SK-N-SH (cell line): ENCODE measurements around the gene CD46.

Experiments used
- ELF1 ChIP-seq: IDR thresholded peaks from 2 replicates; pipeline ENCODE4 v1.4.0; 2012
- FOXJ3 ChIP-seq: sonication (generic); formaldehyde crosslinking; IDR thresholded peaks from 2 replicates; pipeline ENCODE4 v1.5.1; 2020; ENCODE audit warnings: mild to moderate bottlenecking, missing genetic modification reagents
- FOXM1 ChIP-seq: IDR thresholded peaks from 2 replicates; pipeline ENCODE4 v1.4.0; 2012; ENCODE audit warnings: low read depth, mild to moderate bottlenecking
- GATA2 ChIP-seq: sonication (generic); formaldehyde crosslinking; IDR thresholded peaks from 2 replicates; pipeline ENCODE4 v1.5.0; 2020; ENCODE audit warnings: mild to moderate bottlenecking, missing genetic modification reagents
- JUND ChIP-seq: IDR thresholded peaks from 2 replicates; pipeline ENCODE4 v1.4.0; 2012
- MEF2A ChIP-seq: IDR thresholded peaks from 2 replicates; pipeline ENCODE4 v1.4.0; 2012; ENCODE audit warnings: low read depth, borderline replicate concordance
- RAD21 ChIP-seq: IDR thresholded peaks from 2 replicates; pipeline ENCODE4 v1.6.1; 2012; ENCODE audit warnings: mild to moderate bottlenecking, low read length
- RCOR1 ChIP-seq: fragments of 150-350 bp; IDR thresholded peaks from 2 replicates; pipeline ENCODE4 v1.6.1; 2017; ENCODE audit warnings: antibody characterized with exemption, low read length
- SIN3A ChIP-seq: IDR thresholded peaks from 2 replicates; pipeline ENCODE4 v1.6.1; 2012; ENCODE audit warnings: low read depth, mild to moderate bottlenecking, low read length, moderate library complexity, borderline replicate concordance
- TF ChIP-seq, protein P1 (sequence below): fragments of 200-600 bp; sonication (generic); IDR thresholded peaks from 2 replicates; pipeline ENCODE4 v1.6.1; 2017; ENCODE audit warnings: antibody characterized with exemption, mild to moderate bottlenecking, moderate library complexity

DNA sequence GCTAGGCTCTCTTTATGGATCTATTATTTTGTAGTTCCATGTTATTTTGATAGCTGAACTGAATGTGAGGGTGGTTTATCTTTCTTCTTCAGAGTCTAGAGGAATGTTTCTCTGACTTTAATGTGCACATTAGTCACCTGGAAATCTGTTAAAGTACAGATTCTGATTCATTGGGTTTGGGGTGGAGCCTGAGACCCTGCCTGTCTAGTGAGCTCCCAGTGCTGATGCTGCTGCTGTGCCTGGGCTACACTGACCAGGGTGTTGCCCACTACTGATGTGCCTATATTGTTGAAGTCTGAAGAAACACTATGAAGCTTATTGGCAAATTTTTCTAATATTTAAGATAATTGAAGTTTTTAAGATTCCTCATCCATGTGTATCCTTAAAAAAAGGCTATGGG is 35.9 kb downstream of the CD46 start:
- TF ChIP-seq RAD21 = no peak
- no peak for TF ChIP-seq RCOR1
- TF ChIP-seq, protein P1, sequence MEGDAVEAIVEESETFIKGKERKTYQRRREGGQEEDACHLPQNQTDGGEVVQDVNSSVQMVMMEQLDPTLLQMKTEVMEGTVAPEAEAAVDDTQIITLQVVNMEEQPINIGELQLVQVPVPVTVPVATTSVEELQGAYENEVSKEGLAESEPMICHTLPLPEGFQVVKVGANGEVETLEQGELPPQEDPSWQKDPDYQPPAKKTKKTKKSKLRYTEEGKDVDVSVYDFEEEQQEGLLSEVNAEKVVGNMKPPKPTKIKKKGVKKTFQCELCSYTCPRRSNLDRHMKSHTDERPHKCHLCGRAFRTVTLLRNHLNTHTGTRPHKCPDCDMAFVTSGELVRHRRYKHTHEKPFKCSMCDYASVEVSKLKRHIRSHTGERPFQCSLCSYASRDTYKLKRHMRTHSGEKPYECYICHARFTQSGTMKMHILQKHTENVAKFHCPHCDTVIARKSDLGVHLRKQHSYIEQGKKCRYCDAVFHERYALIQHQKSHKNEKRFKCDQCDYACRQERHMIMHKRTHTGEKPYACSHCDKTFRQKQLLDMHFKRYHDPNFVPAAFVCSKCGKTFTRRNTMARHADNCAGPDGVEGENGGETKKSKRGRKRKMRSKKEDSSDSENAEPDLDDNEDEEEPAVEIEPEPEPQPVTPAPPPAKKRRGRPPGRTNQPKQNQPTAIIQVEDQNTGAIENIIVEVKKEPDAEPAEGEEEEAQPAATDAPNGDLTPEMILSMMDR = no peak
- TF ChIP-seq GATA2 = no peak
- TF ChIP-seq ELF1 = no peak
- no peak for TF ChIP-seq SIN3A
- no peak for TF ChIP-seq MEF2A
- no peak for TF ChIP-seq FOXM1
- TF ChIP-seq FOXJ3 (CRISPR knock-in tag) = no peak
- no peak for TF ChIP-seq JUND
